ENCODE results near the gene OR5A2.
"Not testable (repeated sequence)": the region's sequence is repeated elsewhere in the genome, so short reads cannot be mapped to it uniquely, and the experiment has no call there.

OR5A2 gene, protein sequence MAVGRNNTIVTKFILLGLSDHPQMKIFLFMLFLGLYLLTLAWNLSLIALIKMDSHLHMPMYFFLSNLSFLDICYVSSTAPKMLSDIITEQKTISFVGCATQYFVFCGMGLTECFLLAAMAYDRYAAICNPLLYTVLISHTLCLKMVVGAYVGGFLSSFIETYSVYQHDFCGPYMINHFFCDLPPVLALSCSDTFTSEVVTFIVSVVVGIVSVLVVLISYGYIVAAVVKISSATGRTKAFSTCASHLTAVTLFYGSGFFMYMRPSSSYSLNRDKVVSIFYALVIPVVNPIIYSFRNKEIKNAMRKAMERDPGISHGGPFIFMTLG

GRCh38 chr11:59426361-59427067 is at the start of gene OR5A2:
TSS of gene OR5A2 (minus strand) at chr11:59426413. CDS start at chr11:59422953, 3,460 bp downstream.
- DNase-seq: no peak
- intact Hi-C loops (cut with DNase I): no loop called here

DNA sequence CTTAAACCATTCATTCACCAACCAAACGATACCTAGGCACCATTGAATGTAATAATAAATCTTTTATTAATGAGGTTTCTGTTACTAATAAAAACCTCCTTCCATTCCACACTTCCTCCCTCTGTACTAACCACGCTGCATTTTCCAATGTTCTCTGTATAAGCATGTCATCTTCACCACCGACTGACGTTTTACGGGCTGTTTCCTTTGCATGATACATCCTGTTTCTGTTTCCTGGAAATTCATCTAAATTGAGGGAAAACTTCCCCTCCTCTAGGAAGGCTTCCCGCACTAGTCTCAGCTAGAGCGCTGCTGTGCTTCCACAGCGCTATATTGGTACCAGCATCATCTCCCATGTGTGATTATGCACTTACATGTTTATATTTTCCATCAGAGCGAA is 49.0 kb upstream of the OR5A2 start:
- intact Hi-C loops (cut with DNase I): no loop called here
- DNase-seq: no peak

DNA sequence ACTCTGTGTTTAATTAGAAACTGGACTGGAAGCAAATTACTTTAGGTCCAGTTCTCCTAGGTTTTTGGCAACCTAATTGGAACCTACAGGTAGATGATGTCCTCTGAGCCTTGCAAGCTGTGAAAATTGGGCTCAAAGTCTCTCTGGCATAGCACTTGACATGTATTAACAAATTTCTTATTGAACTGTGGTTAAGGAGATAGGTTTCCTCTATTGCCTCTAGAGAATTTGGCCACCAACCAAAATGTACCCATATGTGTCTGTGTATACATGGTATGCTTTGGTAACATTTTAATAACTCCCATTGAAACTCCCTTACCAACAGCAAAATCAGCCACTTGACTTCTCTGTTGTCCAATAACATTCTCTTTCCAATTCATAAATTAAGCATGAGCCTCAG is 46.8 kb upstream of the OR5A2 start, which contains the start of gene OR4D10:
TSS of gene OR4D10 (plus strand) at position 301 of the 400 bp plus-strand sequence. CDS start 4,115 bp downstream, outside the sequence.
- DNase-seq: no peak
- intact Hi-C loops (cut with DNase I): no loop called here

GRCh38 chr11:59463190-59463641 is 37.0 kb upstream of the OR5A2 start:
- intact Hi-C loops (cut with DNase I): no loop called here
- no peak for DNase-seq

DNA sequence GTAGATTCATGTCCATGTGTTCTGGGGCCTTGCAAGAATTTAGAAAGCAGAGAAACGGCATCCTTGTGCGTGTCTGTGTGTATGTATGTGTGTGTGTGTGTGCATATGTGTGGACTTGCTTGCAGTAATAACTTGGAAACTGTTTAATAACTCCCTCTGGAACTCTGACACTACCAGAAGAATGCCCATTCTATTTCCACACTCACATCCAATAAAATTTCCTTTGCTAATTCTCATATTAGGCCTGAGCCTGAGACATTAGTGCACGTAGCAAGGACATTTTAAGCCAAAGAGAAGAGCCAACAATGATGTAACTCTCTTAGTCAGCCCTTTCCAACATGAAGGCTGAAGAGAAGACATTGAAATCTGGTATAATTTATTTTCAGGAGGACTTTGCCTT is 33.7 kb upstream of the OR5A2 start:
- DNase-seq: no peak
- intact Hi-C loops (cut with DNase I): no loop called here

DNA sequence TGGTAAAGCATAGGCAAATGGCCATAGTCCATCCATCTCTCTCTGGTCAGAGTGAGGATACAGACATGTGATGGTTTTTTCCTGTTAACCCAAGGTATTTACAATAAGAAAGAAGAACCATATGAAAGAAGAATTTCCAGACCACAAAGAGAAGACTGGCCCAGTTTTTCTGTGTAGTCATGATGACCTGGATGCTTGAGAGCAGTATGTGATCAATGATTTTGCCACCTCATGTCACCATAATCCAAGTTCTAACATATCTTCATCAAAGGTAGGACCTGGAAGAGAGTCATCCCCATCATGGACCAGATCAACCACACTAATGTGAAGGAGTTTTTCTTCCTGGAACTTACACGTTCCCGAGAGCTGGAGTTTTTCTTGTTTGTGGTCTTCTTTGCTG is 30.4 kb upstream of the OR5A2 start, which contains the start of gene OR4D6:
TSS of gene OR4D6 (plus strand) at position 301 of the 400 bp plus-strand sequence. CDS start at position 301, 0 bp downstream.
- intact Hi-C loops (cut with DNase I): no loop called here
- DNase-seq: no peak

GRCh38 chr11:59448484-59448883 is 22.3 kb upstream of the OR5A2 start:
- intact Hi-C loops (cut with DNase I): no loop called here
- no peak for DNase-seq

- intact Hi-C loops (cut with DNase I); DNase-seq: not testable (repeated sequence)
Observed at GRCh38 chr11:59445624-59446023, 19.4 kb upstream of the OR5A2 start.

- DNase-seq: no peak
- intact Hi-C loops (cut with DNase I): no loop called here
Observed at GRCh38 chr11:59437770-59438169, 11.6 kb upstream of the OR5A2 start.

DNA sequence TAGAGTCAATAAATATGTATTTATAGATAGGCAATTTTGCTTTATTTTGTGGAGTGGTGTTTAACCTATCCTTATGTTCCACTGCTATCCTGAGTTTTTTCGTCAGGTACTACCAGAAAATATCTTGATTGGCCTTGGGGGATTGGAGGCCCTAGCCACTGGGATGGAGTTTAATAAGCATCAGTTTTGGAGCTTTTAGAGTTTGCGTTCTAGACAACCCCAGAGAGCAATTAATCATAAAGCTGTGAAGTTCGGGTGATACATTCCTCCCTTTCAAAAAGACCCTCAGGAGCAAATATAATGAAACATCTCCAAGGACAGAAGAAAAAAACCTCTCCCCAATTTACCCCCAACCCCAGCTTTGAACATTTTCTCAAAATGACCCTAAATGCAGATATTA is 10.0 kb upstream of the OR5A2 start, which contains the start of gene OR5A1:
TSS of gene OR5A1 (plus strand) at position 301 of the 400 bp plus-strand sequence. CDS start 6,700 bp downstream, outside the sequence.
- intact Hi-C loops (cut with DNase I): no loop called here
- DNase-seq: no peak

DNA sequence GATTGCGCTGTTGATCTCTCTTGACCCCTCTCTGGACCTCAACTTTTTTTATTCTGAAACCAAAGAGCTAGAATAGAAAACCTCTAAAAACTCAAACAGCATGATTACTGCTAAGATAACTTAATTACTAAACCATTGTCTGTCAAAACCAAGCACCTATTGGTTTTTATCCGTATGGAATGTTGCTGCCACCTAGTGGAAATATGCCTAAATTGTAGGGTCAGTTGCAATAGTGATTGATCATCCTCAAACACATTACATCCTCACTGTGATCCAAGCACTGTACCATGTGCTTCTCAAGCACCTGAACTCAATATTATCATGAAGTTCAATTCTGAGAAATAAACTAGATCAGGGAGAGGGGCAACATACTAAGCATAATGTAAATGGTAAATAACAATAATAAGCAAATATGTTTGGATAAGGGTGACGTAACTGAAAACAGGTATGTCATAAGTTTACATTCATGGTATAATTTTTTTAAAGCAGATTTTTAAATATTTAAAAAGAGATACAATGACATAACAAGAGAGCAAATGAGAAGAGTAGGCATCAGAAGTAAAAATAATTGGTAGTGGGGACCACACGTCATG is 3.8 kb upstream of the OR5A2 start:
- intact Hi-C loops (cut with DNase I): no loop called here
- peak in 12 of 42 donors; percentile 4 to 46 (median 14) for DNase-seq

GRCh38 chr11:59427068-59427382 is 812 bp upstream of the OR5A2 start:
- DNase-seq: no peak
- intact Hi-C loops (cut with DNase I): no loop called here

GRCh38 chr11:59425131-59425530 is 1.1 kb downstream of the OR5A2 start:
- intact Hi-C loops (cut with DNase I): no loop called here

DNA sequence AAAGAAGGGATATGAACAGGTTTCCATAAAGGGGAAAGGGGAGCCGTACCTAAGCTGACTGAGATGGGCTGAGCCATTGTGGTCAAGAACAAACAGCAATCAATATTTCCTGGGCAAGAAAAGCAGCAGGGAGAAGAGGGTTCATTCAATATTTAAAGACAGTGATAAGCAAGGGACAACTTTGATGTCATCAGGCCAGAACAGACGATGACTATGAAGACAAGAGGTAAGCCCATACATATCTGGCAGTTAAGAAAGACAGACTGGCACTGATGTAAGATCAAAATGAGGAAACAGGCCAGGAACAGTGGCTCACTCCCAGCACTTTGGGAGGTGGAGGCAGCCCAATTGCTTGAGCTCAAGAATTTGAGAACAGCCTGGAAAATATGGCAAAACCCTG is 2.4 kb downstream of the OR5A2 start:
- DNase-seq: no peak
- intact Hi-C loops (cut with DNase I): no loop called here

More at GRCh38 chr11:59425131-59425530, 1.1 kb downstream of the OR5A2 start:
- no peak for DNase-seq

DNA sequence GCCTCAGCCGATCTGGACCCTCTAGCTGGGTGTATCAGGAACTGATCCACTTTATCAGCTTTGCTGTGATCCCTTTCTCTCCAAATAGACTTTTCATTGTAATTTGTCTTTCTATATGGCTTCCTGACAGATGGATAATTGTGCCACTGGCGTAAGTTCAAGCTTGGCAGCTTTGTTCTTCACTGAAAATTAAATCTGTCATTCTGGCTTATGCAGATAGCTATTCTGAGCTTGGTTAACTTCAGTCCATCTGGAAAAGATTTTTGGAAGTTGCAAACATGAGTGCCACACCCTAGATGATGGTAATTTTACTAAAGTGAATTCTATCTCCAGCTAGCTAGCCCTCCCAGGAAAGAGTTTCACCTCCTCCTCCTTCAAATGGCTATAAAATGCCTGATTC is 8.1 kb downstream of the OR5A2 start:
- intact Hi-C loops (cut with DNase I): no loop called here
- no peak for DNase-seq

GRCh38 chr11:59417023-59417422 is 9.2 kb downstream of the OR5A2 start:
- intact Hi-C loops (cut with DNase I): no loop called here
- DNase-seq: no peak

GRCh38 chr11:59416613-59417012 is 9.6 kb downstream of the OR5A2 start:
- intact Hi-C loops (cut with DNase I): no loop called here
- DNase-seq: no peak

- no peak for DNase-seq
- intact Hi-C loops (cut with DNase I): no loop called here
Observed at GRCh38 chr11:59415111-59415510, 11.1 kb downstream of the OR5A2 start.

DNA sequence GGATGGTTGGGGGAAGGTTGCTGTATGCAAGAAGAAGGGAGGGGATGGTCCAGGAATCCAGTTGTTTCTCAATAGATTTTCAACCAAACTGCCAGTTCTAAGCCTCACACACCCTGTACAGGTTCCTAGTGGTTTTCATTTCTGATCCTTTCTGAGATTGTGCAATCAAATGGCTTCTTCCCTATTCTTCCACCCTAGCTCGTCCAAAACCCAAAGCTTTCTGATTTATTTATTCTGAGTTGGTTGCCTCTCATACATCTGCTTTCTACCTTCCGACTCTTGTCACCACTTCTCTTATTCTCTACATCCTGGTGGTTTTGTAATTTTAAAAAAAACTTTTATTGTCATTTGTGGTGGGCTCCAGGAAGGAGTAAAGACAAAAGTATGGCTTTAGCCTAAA is 12.6 kb downstream of the OR5A2 start:
- no peak for DNase-seq
- intact Hi-C loops (cut with DNase I): no loop called here

DNA sequence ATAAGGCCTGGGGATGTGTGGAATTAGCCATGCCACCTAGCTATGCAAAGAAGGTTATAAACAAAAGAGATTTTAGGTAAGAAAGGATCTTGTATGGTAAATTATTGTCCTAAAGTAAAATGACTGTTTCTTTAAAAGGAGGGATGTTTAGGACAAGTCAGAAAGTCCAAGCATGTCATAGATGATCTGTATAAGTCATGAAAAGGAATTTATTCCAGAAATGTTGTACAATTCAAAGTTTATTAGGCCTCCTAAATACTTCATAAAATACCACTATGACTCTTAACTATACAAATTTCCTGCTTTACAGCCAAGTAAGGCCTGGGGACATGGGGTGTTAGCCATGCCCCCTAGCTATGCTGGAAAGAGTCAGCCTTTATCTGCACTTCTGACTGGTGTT is 22.7 kb downstream of the OR5A2 start:
- DNase-seq: no peak
- intact Hi-C loops (cut with DNase I): no loop called here
